SH-SY5Y (cell line): Measurements from ENCODE around the gene CHCHD3.

Experiments
- GATA2 ChIP-seq: IDR thresholded peaks from 2 replicates; pipeline ENCODE4 v1.6.1; 2011; ENCODE audit warnings: mild to moderate bottlenecking, low read depth, low read length
- GATA3 ChIP-seq: IDR thresholded peaks from 2 replicates; pipeline ENCODE4 v1.6.1; 2011; ENCODE audit warnings: low read depth, mild to moderate bottlenecking, low read length, moderate library complexity

GRCh38 chr7:133095119-133095671 is 13.3 kb upstream of the CHCHD3 start:
- TF ChIP-seq GATA2 (no peak), GATA3 (no peak)
